CD4-positive, alpha-beta T cell treated with Interferon gamma for 1 hour (primary cell): ENCODE data around the gene SEC11A.
"Not testable (repeated sequence)": the region's sequence is repeated elsewhere in the genome, so short reads cannot be mapped to it uniquely, and the experiment has no call there.

Experiments
- DNase-seq: peaks from one replicate; pipeline ENCODE4 v3.0.0-alpha.2; 2020

The SEC11A gene

GRCh38 chr15:84736375-84736774 is 20.4 kb upstream of the SEC11A start:
- peak; percentile 48 for DNase-seq

DNA sequence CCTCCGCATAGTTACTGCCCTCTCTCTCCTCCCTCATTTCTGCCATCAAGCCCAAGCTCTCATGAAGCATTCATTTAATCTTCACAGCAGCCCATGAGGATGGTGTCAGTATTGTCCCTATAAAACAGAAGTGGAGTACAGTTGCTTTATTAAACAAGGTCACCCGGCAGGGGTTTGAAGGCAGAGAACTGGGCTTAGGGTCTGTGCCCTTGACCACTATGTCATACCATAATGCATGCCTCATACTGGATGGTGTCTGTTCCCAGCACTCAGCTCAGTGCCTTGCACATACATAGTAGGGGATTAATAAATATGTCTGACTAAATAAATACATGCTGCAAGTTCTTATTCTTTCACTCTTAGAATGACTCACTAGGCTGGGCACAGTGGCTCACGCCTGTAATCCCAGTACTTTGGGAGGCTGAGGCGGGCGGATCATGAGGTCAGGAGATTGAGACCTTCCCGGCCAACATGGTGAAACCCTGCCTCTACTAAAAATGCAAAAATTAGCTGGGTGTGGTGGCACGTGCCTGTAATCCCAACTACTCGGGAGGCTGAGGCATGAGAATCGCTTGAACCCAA is 19.6 kb upstream of the SEC11A start:
- peak; percentile 16 for DNase-seq

DNA sequence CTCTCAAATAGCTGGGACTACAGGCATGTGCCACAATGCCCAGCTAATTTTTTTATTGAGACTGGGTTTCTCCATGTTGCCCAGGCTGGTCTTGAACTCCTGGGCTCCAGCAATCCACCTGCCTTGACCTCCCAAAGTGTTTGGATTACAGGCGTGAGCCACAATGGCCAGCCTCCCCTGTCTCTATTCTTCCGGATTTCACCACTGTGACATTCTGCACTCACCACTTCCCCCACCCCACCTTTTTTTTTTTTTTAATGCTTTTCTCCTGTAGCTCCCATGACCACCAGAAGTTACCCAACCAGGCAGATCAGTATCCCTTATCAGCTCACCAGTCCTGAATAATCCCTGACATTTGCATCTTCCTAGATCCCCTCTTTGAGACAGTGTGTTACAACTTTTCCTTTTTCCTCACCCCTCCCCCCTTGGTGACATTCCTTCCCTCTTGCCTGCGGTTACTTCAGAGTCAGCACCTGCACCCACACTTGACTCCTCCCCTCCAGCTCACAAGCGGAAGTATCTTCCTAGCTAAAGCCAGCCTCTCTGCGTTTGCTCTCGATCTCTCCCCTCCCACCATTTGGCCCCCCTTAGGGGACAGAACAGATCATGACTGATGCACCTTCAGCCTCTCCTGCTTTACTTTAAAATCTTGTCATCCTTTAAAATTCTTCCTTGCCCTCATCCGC is 19.0 kb upstream of the SEC11A start:
- peak; percentile 73 for DNase-seq

- DNase-seq = no peak
Measured at GRCh38 chr15:84731774-84732173, 15.8 kb upstream of the SEC11A start.

DNA sequence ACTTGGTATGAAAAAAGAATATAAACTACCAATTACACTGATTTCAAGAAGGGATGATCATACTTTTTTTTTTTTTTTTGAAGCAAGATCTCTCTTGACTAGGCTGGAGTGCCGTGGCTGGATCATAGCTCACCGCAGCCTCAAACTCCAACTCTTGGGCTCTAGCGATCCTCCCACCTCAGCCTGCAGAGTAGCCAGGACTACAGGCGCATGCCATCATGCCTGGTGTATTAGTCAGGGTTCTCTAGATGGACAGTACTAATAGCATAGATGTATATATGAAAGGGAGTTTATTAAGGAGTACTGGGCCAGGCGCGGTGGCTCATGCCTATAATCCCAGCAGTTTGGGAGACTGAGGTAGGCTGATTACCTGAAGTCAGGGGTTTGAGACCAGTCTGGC is 11.5 kb upstream of the SEC11A start:
- DNase-seq = no peak

- peak; percentile 64 for DNase-seq
Measured at GRCh38 chr15:84725001-84725491, 9.1 kb upstream of the SEC11A start.

DNA sequence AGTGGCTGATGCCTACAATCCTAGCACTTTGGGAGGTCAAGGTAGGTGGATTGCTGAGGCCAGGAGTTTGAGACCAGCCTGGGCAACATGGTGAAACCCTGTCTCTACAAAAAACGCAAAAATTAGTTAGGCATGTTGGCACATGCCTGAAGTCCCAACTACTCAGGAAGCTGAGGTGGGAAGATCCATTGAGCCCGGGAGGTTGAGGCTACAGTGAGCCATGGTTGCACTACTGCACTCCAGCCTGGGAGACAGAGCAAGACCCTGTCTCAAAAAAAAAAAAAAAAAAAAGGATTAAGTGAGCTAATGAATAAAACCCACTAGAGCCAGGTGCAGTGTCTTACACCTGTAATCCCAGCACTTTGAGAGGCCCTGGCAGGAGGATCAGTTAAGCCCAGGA is 6.7 kb upstream of the SEC11A start:
- no peak for DNase-seq

- peak; percentile 7 for DNase-seq
Measured at GRCh38 chr15:84721371-84721770, 5.4 kb upstream of the SEC11A start.

GRCh38 chr15:84715441-84716035 is 401 bp downstream of the SEC11A start:
- DNase-seq = no peak

GRCh38 chr15:84714821-84715220 is 1.1 kb downstream of the SEC11A start:
- DNase-seq = no peak

DNA sequence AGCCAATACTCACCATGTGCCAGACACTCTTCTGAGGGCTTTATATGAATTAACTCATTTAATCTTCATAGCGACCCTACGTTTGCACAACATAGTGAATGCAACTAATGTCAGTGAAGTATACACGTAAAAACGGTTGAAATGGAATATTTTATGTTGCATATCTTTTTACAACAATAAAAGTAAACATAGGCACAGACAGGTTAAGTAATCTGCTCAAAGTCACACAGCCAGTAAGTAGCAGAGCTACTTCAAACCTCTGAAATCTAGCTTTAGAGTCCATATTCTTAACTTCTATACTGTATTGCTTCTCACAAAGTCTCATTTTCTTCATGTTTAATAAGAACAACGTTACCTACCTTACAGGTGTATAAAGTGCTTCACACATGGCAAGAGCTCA is 1.6 kb downstream of the SEC11A start:
- DNase-seq = no peak

GRCh38 chr15:84703808-84704207 is 12.1 kb downstream of the SEC11A start:
- no peak for DNase-seq

- DNase-seq = no peak
Measured at GRCh38 chr15:84702961-84703482, 12.9 kb downstream of the SEC11A start.

DNA sequence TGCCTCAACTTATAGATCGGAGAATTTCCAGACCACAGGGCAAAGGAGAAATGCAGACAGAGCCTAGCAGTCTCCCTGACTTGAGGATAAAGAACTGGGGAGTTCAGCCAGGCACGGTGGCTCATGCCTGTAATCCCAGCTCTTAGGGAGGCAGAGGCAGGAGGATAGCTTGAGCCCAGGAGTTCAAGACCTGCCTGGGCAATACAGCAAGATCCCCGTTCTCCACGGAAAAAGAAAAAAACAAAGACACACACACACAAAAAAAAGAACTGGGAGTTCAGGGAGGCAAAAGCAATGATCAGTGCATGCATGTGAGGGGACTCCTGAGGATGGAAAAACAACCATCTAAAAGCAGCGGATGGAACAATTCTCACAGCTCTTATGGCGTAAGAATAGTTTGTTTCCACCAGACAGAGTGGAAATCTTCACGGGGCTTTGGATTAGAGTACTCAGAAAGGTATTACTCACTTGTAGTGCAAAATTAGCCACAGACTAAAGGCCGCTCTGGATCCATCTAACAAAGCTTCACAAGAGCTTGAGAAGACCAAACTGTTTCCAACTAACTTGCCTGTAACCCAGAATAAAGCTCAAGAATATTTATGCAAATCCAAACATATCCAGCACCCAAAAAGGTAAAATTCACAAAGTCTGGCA is 16.3 kb downstream of the SEC11A start:
- no peak for DNase-seq

GRCh38 chr15:84697236-84697990 is 18.5 kb downstream of the SEC11A start:
- no peak for DNase-seq

GRCh38 chr15:84696757-84697156 is 19.2 kb downstream of the SEC11A start:
- no peak for DNase-seq

- DNase-seq = peak; percentile 5
Measured at GRCh38 chr15:84690342-84690741, 25.6 kb downstream of the SEC11A start.

- no peak for DNase-seq
Measured at GRCh38 chr15:84689858-84690257, 26.1 kb downstream of the SEC11A start.

- DNase-seq = not testable (repeated sequence)
Measured at GRCh38 chr15:84686446-84686845, 29.5 kb downstream of the SEC11A start.

GRCh38 chr15:84685304-84685703 is 30.6 kb downstream of the SEC11A start:
- peak; percentile 7 for DNase-seq

DNA sequence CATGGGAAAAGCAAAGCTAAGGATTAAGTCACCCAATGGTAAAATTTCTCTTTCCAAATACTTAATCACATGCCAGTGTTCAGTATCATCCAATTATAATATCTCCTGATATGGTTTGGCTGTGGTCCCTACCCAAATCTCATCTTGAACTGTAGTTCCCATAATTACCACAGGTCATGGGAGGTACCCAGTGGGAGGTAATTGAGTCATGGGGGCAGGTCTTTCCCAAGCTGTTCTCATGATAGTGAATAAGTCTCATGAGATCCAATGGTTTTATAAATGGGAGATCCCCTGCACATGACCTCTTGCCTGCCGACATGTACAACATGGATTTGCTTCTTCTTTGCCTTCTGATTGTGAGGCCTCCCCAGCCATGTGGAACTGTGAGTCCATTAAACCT is 31.8 kb downstream of the SEC11A start:
- DNase-seq = no peak

DNA sequence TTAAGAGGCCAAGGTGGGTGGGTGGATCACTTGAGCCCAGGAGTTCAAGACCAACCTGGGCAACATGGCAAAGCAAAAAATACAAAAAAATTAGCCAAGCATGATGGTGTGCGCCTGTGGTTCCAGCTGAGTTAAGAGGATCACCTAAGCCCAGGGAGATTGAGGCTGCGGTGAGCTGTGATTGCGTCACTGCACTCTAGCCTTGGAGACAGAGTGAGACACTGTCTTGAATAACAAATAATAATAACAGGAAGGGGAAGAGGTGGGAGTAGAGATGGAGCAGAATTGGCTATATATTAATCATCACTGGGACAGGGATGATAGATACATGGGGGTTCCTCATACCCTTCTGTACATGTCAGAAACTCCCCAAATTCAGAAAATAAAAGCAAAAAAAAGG is 34.1 kb downstream of the SEC11A start:
- DNase-seq = peak; percentile 33

DNA sequence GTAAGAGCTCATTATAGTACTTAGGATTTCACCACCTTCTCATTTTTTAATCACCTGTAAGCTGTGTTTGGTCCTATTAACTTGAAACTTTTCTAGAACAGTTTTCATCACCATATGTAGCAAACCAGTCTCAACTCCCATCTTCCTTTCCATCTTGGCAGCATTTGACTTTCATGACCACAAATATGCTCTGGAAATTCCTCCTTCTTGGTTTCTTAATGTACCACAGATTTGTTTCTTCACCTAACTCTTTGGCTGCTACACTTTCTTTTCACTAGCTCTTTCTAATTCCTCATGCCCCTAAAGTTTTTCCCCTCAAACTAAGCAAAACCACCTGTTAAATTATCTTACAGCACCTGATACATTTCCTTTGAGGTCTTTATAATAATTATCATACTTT is 44.7 kb downstream of the SEC11A start:
- DNase-seq = no peak
